Metanephros (tissue), 1 donor: ENCODE data around the gene KCNJ9. TPM values are rescaled to one million over a fixed set of nuclear protein-coding genes. Genes with fewer than 3 reads are reported as not detected.

ENCODE experiments used
- total RNA-seq: library from RNA; depleted of rRNA; stranded (reverse); fragments of >200 nt; gene quantifications from one replicate; pipeline ENCODE4 v1.2.3, GENCODE V29; 2014

KCNJ9 gene
- total RNA-seq = 0.12 TPM

DNA sequence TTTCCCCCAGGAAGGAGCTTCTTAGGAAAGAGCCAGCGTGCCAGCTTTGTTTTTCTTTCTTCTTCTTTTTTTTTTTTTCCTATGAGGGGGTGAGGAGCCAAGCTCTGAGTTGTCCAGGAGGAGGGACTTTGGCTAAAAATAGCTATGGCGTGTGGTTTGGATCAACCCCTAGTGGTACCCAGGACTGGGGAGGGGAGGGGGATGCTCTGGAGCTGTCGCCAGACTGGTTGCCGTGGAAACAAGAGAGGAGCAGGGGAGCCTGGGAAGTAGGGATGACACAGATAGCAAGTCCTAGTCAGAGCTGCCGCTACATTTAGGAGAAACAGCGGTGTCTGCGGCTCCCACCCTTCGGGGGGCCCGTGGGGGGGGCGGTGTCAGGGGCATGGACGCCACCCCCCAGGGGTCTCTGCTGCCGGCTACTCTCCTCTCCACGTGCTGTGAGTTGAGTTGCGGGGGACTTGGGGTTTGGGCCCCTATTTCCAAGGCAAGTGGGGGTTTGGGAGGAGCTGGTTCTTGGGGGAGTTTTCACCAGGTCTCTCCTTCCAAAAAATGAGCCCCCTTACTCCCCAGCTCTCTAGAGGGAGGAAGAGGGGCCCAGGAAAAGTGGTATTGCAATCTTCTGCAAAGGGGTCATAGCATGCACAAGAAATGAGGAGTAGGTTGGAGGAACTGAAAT is at the start of gene KCNJ9:
KCNJ9 (plus strand) TSS at position 278 of the 676 bp plus-strand sequence. CDS start 2,493 bp downstream, outside the sequence.

GRCh38 chr1:160069460-160070231 is 11.7 kb upstream of the KCNJ9 start, which contains the start of gene KCNJ10:
Gene KCNJ10, minus strand, starts transcription at chr1:160070160. Its CDS starts 27,628 bp downstream, at chr1:160042532.

GRCh38 chr1:160097911-160098851 is 16.8 kb downstream of the KCNJ9 start, which contains the start of gene IGSF8:
Gene IGSF8, minus strand, starts transcription at chr1:160098619. Its CDS starts 147 bp downstream, at chr1:160098472.

DNA sequence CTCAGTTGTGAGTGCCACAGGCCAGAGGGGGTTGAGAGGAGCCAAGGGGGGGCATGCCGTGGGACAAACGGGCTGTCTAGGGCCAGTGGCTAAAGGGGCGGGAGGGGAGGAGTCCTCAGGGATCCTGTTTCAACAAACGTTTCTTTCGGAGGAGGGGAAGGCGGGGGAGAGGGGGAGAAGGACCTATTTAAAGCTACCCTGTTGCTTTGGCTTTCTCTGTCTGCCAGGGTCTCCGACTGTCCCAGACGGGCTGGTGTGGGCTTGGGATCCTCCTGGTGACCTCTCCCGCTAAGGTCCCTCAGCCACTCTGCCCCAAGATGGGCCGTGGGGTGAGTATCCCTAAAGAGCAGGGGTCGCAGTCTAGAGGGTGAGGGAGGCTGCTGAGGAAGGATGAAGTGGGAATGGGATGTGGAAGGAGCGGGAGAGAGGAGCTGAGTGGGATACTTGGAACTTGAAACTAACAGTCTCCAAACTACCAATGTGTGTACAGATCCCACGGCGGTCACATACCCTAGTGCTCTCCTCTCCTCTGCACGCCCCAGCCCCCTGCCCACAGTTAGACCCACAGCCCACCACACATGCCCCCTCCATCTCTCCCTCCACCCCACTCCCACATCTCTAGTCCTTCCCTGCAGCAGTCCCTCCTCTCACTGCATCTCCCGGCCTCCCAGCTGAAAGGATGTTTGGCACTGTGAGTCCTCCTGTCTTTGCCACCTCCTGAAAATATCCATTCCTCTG is 34.4 kb downstream of the KCNJ9 start, which contains the start of gene ATP1A2:
ATP1A2 (plus strand) TSS at position 215 of the 738 bp plus-strand sequence; CDS start at position 318, 103 bp downstream.

Other genes with a start within 250 kb of the KCNJ9 start
- gene VSIG8, start 218.9 kb upstream of the KCNJ9 start, total RNA-seq = 0.23 TPM
- 0.41 TPM for gene CFAP45, start 181.4 kb upstream of the KCNJ9 start, total RNA-seq
- 109 TPM for gene TAGLN2, start 156.0 kb upstream of the KCNJ9 start, total RNA-seq
- 5.8 TPM for gene IGSF9, start 135.9 kb upstream of the KCNJ9 start, total RNA-seq
- not detected for gene SLAMF9, start 127.3 kb upstream of the KCNJ9 start, total RNA-seq
- gene PIGM, start 49.5 kb upstream of the KCNJ9 start, total RNA-seq = 5.7 TPM
- gene KCNJ10, start 11.4 kb upstream of the KCNJ9 start, total RNA-seq = 12.7 TPM
- gene IGSF8, start 17.1 kb downstream of the KCNJ9 start, total RNA-seq = 32.8 TPM
- 36.4 TPM for gene ATP1A2, start 34.2 kb downstream of the KCNJ9 start, total RNA-seq
- gene ATP1A4, start 70.1 kb downstream of the KCNJ9 start, total RNA-seq = 0.76 TPM
- 103 TPM for gene CASQ1, start 109.0 kb downstream of the KCNJ9 start, total RNA-seq
- 43.7 TPM for gene PEA15, start 123.8 kb downstream of the KCNJ9 start, total RNA-seq
- gene DCAF8, start 181.0 kb downstream of the KCNJ9 start, total RNA-seq = 148 TPM
- gene PEX19, start 203.6 kb downstream of the KCNJ9 start, total RNA-seq = 58.0 TPM